Astrocyte (in vitro differentiated cells and primary cell): Measurements from ENCODE around the gene ABCA7. TPM values are rescaled to one million over a fixed set of nuclear protein-coding genes. Genes with fewer than 3 reads are reported as not detected.

Experiments
- DNase-seq: peaks from one replicate; pipeline ENCODE4 v3.0.0-alpha.2; 2010; ENCODE audit warnings: low read depth
- FAIRE-seq: peaks from 2 replicates; lab custom pipeline; 2011; peaks lifted over from hg19 to GRCh38; lab: Jason Lieb, UNC
- H2AFZ ChIP-seq: 2 replicates; pipeline ENCODE4 v1.6.0; 2012; ENCODE audit warnings: low read depth, low read length, inconsistent platforms
- H3K27ac ChIP-seq: 2 replicates; pipeline ENCODE4 v1.5.1; 2011; ENCODE audit warnings: low read depth, low read length, inconsistent platforms
- H3K27me3 ChIP-seq: 2 replicates; pipeline ENCODE4 v1.6.0; 2011; ENCODE audit warnings: low read length, inconsistent platforms; ENCODE audit not compliant: insufficient read depth
- H3K36me3 ChIP-seq: 2 replicates; pipeline ENCODE4 v1.5.1; 2011; ENCODE audit warnings: low read length, inconsistent platforms; ENCODE audit not compliant: insufficient read depth
- H3K4me1 ChIP-seq: 2 replicates; pipeline ENCODE4 v1.5.1; 2011; ENCODE audit warnings: low read length, inconsistent platforms; ENCODE audit not compliant: insufficient read depth
- H3K4me2 ChIP-seq: 2 replicates; pipeline ENCODE4 v1.6.0; 2012; ENCODE audit warnings: low read length, inconsistent platforms
- H3K4me3 ChIP-seq: 2 replicates; pipeline ENCODE4 v1.5.1; 2011; ENCODE audit warnings: low read depth, mild to moderate bottlenecking, low read length, inconsistent platforms; ENCODE audit not compliant: insufficient read depth
- H3K79me2 ChIP-seq: 2 replicates; pipeline ENCODE4 v1.6.0; 2012; ENCODE audit warnings: mild to moderate bottlenecking, low read length, inconsistent platforms; ENCODE audit not compliant: insufficient read depth
- H3K9ac ChIP-seq: 2 replicates; pipeline ENCODE4 v1.6.0; 2012; ENCODE audit warnings: mild to moderate bottlenecking, low read length, inconsistent platforms
- H3K9me3 ChIP-seq: 2 replicates; pipeline ENCODE4 v1.5.1; 2012; ENCODE audit warnings: low read depth, mild to moderate bottlenecking, low read length, inconsistent platforms; ENCODE audit not compliant: insufficient read depth
- H4K20me1 ChIP-seq: 2 replicates; pipeline ENCODE4 v1.6.0; 2012; ENCODE audit warnings: low read length, inconsistent platforms; ENCODE audit not compliant: insufficient read depth
- H3K27ac Mint-ChIP-seq: one replicate; pipeline ENCODE4 v1.8.0; 2021; ENCODE audit warnings: mild to moderate bottlenecking, mixed read lengths; ENCODE audit not compliant: unreplicated experiment
- H3K27me3 Mint-ChIP-seq: one replicate; pipeline ENCODE4 v1.8.0; 2021; ENCODE audit warnings: low read depth, mixed read lengths; ENCODE audit not compliant: unreplicated experiment
- H3K36me3 Mint-ChIP-seq: one replicate; pipeline ENCODE4 v1.8.0; 2021; ENCODE audit warnings: low read depth, mixed read lengths; ENCODE audit not compliant: unreplicated experiment
- H3K4me1 Mint-ChIP-seq: one replicate; pipeline ENCODE4 v1.8.0; 2021; ENCODE audit warnings: low read depth, mixed read lengths; ENCODE audit not compliant: unreplicated experiment
- H3K4me3 Mint-ChIP-seq: one replicate; pipeline ENCODE4 v1.8.0; 2021; ENCODE audit warnings: mild to moderate bottlenecking, moderate library complexity, mixed read lengths; ENCODE audit not compliant: unreplicated experiment
- H3K9me3 Mint-ChIP-seq: one replicate; pipeline ENCODE4 v1.8.0; 2021; ENCODE audit warnings: mild to moderate bottlenecking, mixed read lengths; ENCODE audit not compliant: unreplicated experiment
- CTCF ChIP-seq: IDR thresholded peaks from 2 replicates; pipeline ENCODE4 v1.5.1; 2011; ENCODE audit warnings: low read depth, mild to moderate bottlenecking, inconsistent platforms, low read length, moderate library complexity; ENCODE audit not compliant: insufficient read depth
- EZH2 ChIP-seq: IDR thresholded peaks from 2 replicates; pipeline ENCODE4 v1.6.1; 2012; ENCODE audit warnings: mild to moderate bottlenecking, low read length, inconsistent platforms; ENCODE audit not compliant: insufficient read depth
- total RNA-seq: library from RNA; stranded (reverse); gene quantifications from 2 replicates; pipeline ENCODE4 v1.2.1, GENCODE V29; 2021

Gene ABCA7
- total RNA-seq, 1 donor from 2014 or later, result 18.4 TPM

DNA sequence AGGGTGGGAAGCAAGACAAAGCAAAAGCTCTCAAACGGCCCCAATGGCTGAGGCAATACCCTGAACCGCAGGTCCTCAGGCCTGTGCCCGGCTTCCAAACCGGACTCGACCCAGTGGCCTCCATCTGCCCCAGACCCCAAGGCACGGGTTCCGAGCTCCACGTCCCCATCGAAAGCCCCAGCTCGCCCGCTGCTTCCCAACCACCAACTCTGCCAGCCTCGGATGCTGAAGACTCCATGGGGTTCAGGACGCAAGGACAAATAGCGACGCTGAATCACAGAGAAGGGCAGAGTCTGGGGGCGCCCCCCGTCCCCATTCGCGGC, 54.7 kb downstream of the ABCA7 start:
- FAIRE-seq (no peak), DNase-seq (no peak)
- Mint-ChIP-seq H3K4me1 (peaks cover 10% of the 10 kb centered on the region), H3K27ac (peak overlapping the region; percentile 84), H3K27me3 (no peaks in the 10 kb centered on the region), H3K9me3 (no peaks in the 10 kb centered on the region), H3K4me3 (peak overlapping the region; percentile 95), H3K36me3 (peaks cover 6% of the 10 kb centered on the region)
- Histone ChIP-seq H3K9ac (peak overlapping the region; percentile 96), H3K79me2 (peaks cover 30% of the 10 kb centered on the region), H3K4me1 (peaks cover 22% of the 10 kb centered on the region), H3K4me3 (peak overlapping the region; percentile 97), H4K20me1 (peaks cover 27% of the 10 kb centered on the region), H3K27ac (peak overlapping the region; percentile 65), H3K27me3 (no peaks in the 10 kb centered on the region), H3K36me3 (no peaks in the 10 kb centered on the region), H3K4me2 (peak overlapping the region; percentile 100), H2AFZ (no peak overlapping the region), H3K9me3 (no peaks in the 10 kb centered on the region)
- TF ChIP-seq CTCF (no peak), EZH2 (no peak)

GRCh38 chr19:1094978-1095701, 55.2 kb downstream of the ABCA7 start, which contains the start of gene POLR2E:
Gene POLR2E, minus strand, starts transcription at chr19:1095375. Its CDS starts 60 bp downstream, at chr19:1095315.
- FAIRE-seq (peak; percentile 20), DNase-seq (peak; percentile 93)
- H3K27me3 Mint-ChIP-seq, result no peaks in the 10 kb centered on the region
- no peak for TF ChIP-seq EZH2
- Histone ChIP-seq H2AFZ (no peak within 1 kb of the TSS), H3K4me3 (peak within 1 kb of the TSS; percentile 97), H4K20me1 (peaks cover 27% of the 10 kb centered on the region), H3K9ac (peak within 1 kb of the TSS; percentile 96), H3K27me3 (no peaks in the 10 kb centered on the region), H3K4me1 (peaks cover 25% of the 10 kb centered on the region), H3K9me3 (no peaks in the 10 kb centered on the region), H3K4me2 (peak within 1 kb of the TSS; percentile 100), H3K27ac (peak within 1 kb of the TSS; percentile 65), H3K36me3 (no peaks in the 10 kb centered on the region), H3K79me2 (peaks cover 30% of the 10 kb centered on the region)
- peaks cover 4% of the 10 kb centered on the region for H3K9me3 Mint-ChIP-seq
- H3K27ac Mint-ChIP-seq, result peak within 1 kb of the TSS; percentile 84
- H3K36me3 Mint-ChIP-seq, result peaks cover 8% of the 10 kb centered on the region
- H3K4me3 Mint-ChIP-seq, result peak within 1 kb of the TSS; percentile 95
- H3K4me1 Mint-ChIP-seq, result peaks cover 10% of the 10 kb centered on the region

DNA sequence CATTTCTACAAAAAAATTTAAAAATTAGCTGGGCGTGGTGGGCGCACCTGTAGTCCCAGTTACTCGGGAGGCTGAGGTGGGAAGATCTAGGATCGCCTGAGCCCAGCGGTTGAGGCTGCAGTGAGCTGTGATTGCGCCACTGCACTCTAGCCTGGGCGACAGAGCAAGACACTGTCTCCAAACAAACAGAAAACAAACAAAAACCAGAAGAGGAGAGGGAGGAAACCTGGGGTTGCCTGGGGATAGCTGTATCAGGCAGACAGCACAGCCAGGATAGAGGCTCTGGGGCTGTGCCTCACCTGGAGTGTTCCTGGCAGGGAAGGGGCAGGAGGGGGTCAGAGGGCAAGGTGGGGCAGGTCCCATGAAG, 57.9 kb downstream of the ABCA7 start:
- Histone ChIP-seq H3K27ac (no peak overlapping the region), H3K4me2 (no peak overlapping the region), H3K27me3 (no peaks in the 10 kb centered on the region), H4K20me1 (peaks cover 20% of the 10 kb centered on the region), H3K4me1 (peaks cover 40% of the 10 kb centered on the region), H2AFZ (no peak overlapping the region), H3K4me3 (no peak overlapping the region), H3K9me3 (no peaks in the 10 kb centered on the region), H3K79me2 (peaks cover 24% of the 10 kb centered on the region), H3K36me3 (no peaks in the 10 kb centered on the region), H3K9ac (no peak overlapping the region)
- H3K27me3 Mint-ChIP-seq, result no peaks in the 10 kb centered on the region
- DNase-seq, result no peak
- H3K36me3 Mint-ChIP-seq, result peaks cover 8% of the 10 kb centered on the region
- H3K9me3 Mint-ChIP-seq, result peaks cover 4% of the 10 kb centered on the region
- peak overlapping the region; percentile 35 for H3K27ac Mint-ChIP-seq
- no peak for FAIRE-seq
- H3K4me1 Mint-ChIP-seq, result peaks cover 17% of the 10 kb centered on the region
- no peak overlapping the region for H3K4me3 Mint-ChIP-seq
- TF ChIP-seq CTCF (no peak), EZH2 (no peak)
